HepG2 (cell line): ENCODE data around the gene CASP4. TPM values are rescaled to one million over a fixed set of nuclear protein-coding genes. Genes with fewer than 3 reads are reported as not detected.

Source experiments
- ATAC-seq: fragments of 200-7000 bp; cut with Tn5 transposase; 3 replicates; pipeline ENCODE4 v1.9.1; 2020; ENCODE audit warnings: mild to moderate bottlenecking, moderate library complexity
- BruUV-seq: library from RNA; stranded (reverse); fragments of 400-500 nt; replicated peaks from 2 replicates; lab custom pipeline; 2021; lab: Mats Ljungman, UMichigan
- CTCF ChIA-PET: fragments of 300-600 bp; formaldehyde crosslinking; extraction: SDS; loops from one replicate; lab custom pipeline; 2021; ENCODE audit warnings: low total read pairs, inconsistent platforms, low intra/inter-chr PET ratio; lab: Yijun Ruan, JAX
- POLR2A ChIA-PET: fragments of 350-600 bp; sonication (Branson Sonifier 250); formaldehyde crosslinking; loops from one replicate; lab custom pipeline; 2020; ENCODE audit warnings: antibody characterized with exemption, inconsistent platforms; lab: Yijun Ruan, JAX
- DNase-seq: peaks from one replicate; pipeline ENCODE4 v3.0.0-alpha.2; 2015; ENCODE audit warnings: low spot score
- FAIRE-seq: peaks from 3 replicates; lab custom pipeline; 2011; peaks lifted over from hg19 to GRCh38; lab: Jason Lieb, UNC
- H2AFZ ChIP-seq: one replicate; pipeline ENCODE4 v1.6.1; 2011; ENCODE audit warnings: low read length, inconsistent platforms
- H3K27ac ChIP-seq: fragments of 300-600 bp; 3 replicates; pipeline ENCODE4 v1.8.0; 2011; ENCODE audit warnings: mixed run types, mild to moderate bottlenecking, mixed read lengths, low read length, inconsistent platforms; ENCODE audit not compliant: insufficient read depth; ENCODE audit errors: extremely low read length
- H3K27me3 ChIP-seq, 2 experiments: fragments of 200-600 bp in 1 of 2; 2 replicates in 1 of 2; 3 replicates in 1 of 2; pipeline versions ENCODE4 v1.6.0 to v1.8.0; 2011; ENCODE audit warnings: low read length in 2 of 2, mild to moderate bottlenecking in 2 of 2, moderate library complexity in 2 of 2, inconsistent platforms in 1 of 2; ENCODE audit not compliant: insufficient read depth in 2 of 2, control insufficient read depth in 1 of 2
- H3K36me3 ChIP-seq, 2 experiments: fragments of 200-600 bp in 1 of 2; replicated peaks in 1 of 2; 2 replicates in 1 of 2; 3 replicates in 1 of 2; pipeline versions ENCODE4 v1.5.1 to v1.8.0; 2011; ENCODE audit warnings: low read length in 2 of 2, inconsistent platforms in 1 of 2; ENCODE audit not compliant: insufficient read depth in 2 of 2, control insufficient read depth in 1 of 2
- H3K4me1 ChIP-seq: 2 replicates; pipeline ENCODE4 v1.5.1; 2012; ENCODE audit warnings: low read length, inconsistent platforms; ENCODE audit not compliant: insufficient read depth
- H3K4me2 ChIP-seq: 2 replicates; pipeline ENCODE4 v1.6.0; 2011; ENCODE audit warnings: low read depth, low read length, inconsistent platforms
- H3K4me3 ChIP-seq, 3 experiments: fragments of 200-600 bp in 1 of 3; sonication (generic), shearing (Covaris generic) in 1 of 3; replicated peaks in 1 of 3; 2 replicates each; pipeline ENCODE4 v1.5.1; 2011 to 2016; ENCODE audit warnings: low read length in 3 of 3, inconsistent platforms in 2 of 3, low read depth in 2 of 3, mild to moderate bottlenecking in 2 of 3, control low read depth in 1 of 3, mixed read lengths in 1 of 3; ENCODE audit not compliant: insufficient read depth in 1 of 3
- H3K79me2 ChIP-seq: one replicate; pipeline ENCODE4 v1.6.1; 2011; ENCODE audit warnings: low read length, inconsistent platforms; ENCODE audit not compliant: insufficient read depth
- H3K9ac ChIP-seq: 2 replicates; pipeline ENCODE4 v1.6.0; 2011; ENCODE audit warnings: mild to moderate bottlenecking, low read depth, low read length, inconsistent platforms; ENCODE audit not compliant: insufficient read depth
- H3K9me3 ChIP-seq: 2 replicates; pipeline ENCODE4 v1.5.1; 2012; ENCODE audit warnings: mild to moderate bottlenecking, low read length
- H4K20me1 ChIP-seq: 2 replicates; pipeline ENCODE4 v1.6.0; 2011; ENCODE audit warnings: inconsistent platforms, mild to moderate bottlenecking, low read length, moderate library complexity; ENCODE audit not compliant: insufficient read depth
- ATF7 ChIP-seq, 2 experiments: fragments of 450-650 bp in 1 of 2; sonication (generic) in 1 of 2; formaldehyde crosslinking in 1 of 2; IDR thresholded peaks; 2 replicates each; pipeline versions ENCODE4 v1.4.0 to v1.6.1; 2016 to 2020; ENCODE audit warnings: antibody characterized with exemption in 1 of 2, mild to moderate bottlenecking in 1 of 2, missing genetic modification reagents in 1 of 2
- CEBPB ChIP-seq: IDR thresholded peaks from 2 replicates; pipeline ENCODE4 v1.6.1; 2011; ENCODE audit warnings: low read depth, low read length, improper control_type of control experiment, borderline replicate concordance
- CEBPG ChIP-seq: IDR thresholded peaks from 2 replicates; pipeline ENCODE4 v1.6.1; 2016
- DMTF1 ChIP-seq: sonication (generic); formaldehyde crosslinking; IDR thresholded peaks from 2 replicates; pipeline ENCODE4 v1.4.0; 2020; ENCODE audit warnings: mild to moderate bottlenecking, missing genetic modification reagents
- FOXA3 ChIP-seq: IDR thresholded peaks from 2 replicates; pipeline ENCODE4 v1.6.1; 2016; ENCODE audit warnings: missing genetic modification reagents, missing compliant biosample characterization
- FOXK2 ChIP-seq: fragments of 450-650 bp; IDR thresholded peaks from 2 replicates; pipeline ENCODE4 v1.6.1; 2016
- FOXP1 ChIP-seq, 2 experiments: fragments of 450-650 bp in 1 of 2; IDR thresholded peaks; 2 replicates each; pipeline ENCODE4 v1.6.1; 2017 to 2018; ENCODE audit warnings: antibody characterized with exemption in 1 of 2
- FOXP4 ChIP-seq: sonication (generic); formaldehyde crosslinking; IDR thresholded peaks from 2 replicates; pipeline ENCODE4 v1.4.0; 2020; ENCODE audit warnings: missing genetic modification reagents
- KDM5A ChIP-seq: fragments of 200-600 bp; sonication (generic); IDR thresholded peaks from 2 replicates; pipeline ENCODE4 v1.7.0; 2018; ENCODE audit warnings: antibody characterized with exemption, mild to moderate bottlenecking, low read length, borderline replicate concordance
- KLF12 ChIP-seq: sonication (generic); formaldehyde crosslinking; IDR thresholded peaks from 2 replicates; pipeline ENCODE4 v1.4.0; 2020; ENCODE audit warnings: missing genetic modification reagents, borderline replicate concordance
- KMT2B ChIP-seq: IDR thresholded peaks from 2 replicates; pipeline ENCODE4 v1.6.1; 2016; ENCODE audit warnings: missing genetic modification reagents, missing compliant biosample characterization
- MBD4 ChIP-seq: IDR thresholded peaks from 2 replicates; pipeline ENCODE4 v1.6.1; 2012; ENCODE audit warnings: low read length, inconsistent platforms, borderline replicate concordance
- PLSCR1 ChIP-seq: sonication (generic); formaldehyde crosslinking; IDR thresholded peaks from 2 replicates; pipeline ENCODE4 v1.5.0; 2020; ENCODE audit warnings: missing genetic modification reagents, mild to moderate bottlenecking, borderline replicate concordance
- SSRP1 ChIP-seq: IDR thresholded peaks from 2 replicates; pipeline ENCODE4 v1.6.1; 2016; ENCODE audit warnings: control low read depth
- TBX3 ChIP-seq: fragments of 450-650 bp; IDR thresholded peaks from 2 replicates; pipeline ENCODE4 v1.6.1; 2017; ENCODE audit warnings: antibody characterized with exemption, mild to moderate bottlenecking, inconsistent platforms, borderline replicate concordance
- ZBTB1 ChIP-seq: sonication (generic); formaldehyde crosslinking; IDR thresholded peaks from 2 replicates; pipeline ENCODE4 v1.4.0; 2020; ENCODE audit warnings: missing genetic modification reagents, borderline replicate concordance
- ZFP1 ChIP-seq: IDR thresholded peaks from 2 replicates; pipeline ENCODE4 v1.6.1; 2016
- ZNF230 ChIP-seq: sonication (generic); formaldehyde crosslinking; IDR thresholded peaks from 2 replicates; pipeline ENCODE4 v1.4.0; 2020; ENCODE audit warnings: mild to moderate bottlenecking, missing genetic modification reagents
- ZNF510 ChIP-seq: sonication (generic); formaldehyde crosslinking; IDR thresholded peaks from 2 replicates; pipeline ENCODE4 v1.4.0; 2020; ENCODE audit warnings: low read depth, mild to moderate bottlenecking, missing genetic modification reagents
- ZNF672 ChIP-seq: sonication (generic); formaldehyde crosslinking; IDR thresholded peaks from 2 replicates; pipeline ENCODE4 v1.8.1; 2022; ENCODE audit warnings: missing genetic modification reagents
- ZSCAN29 ChIP-seq: sonication (generic); formaldehyde crosslinking; conservative IDR thresholded peaks from 2 replicates; pipeline ENCODE4 v1.4.0; 2020; ENCODE audit warnings: mild to moderate bottlenecking, missing genetic modification reagents
- WGBS: methylation state at CpG from one replicate; pipeline ENCODE4 v1.1.6; 2017; ENCODE audit warnings: low lambda C conversion rate; 5-methylcytosine and 5-hydroxymethylcytosine counted together
- in situ Hi-C: cut with HindIII; loops from 2 replicates; pipeline ENCODE4 v1.10.0; 2017; ENCODE audit warnings: low pct_unique_long_range_greater_than_20kb; ENCODE audit not compliant: extremely low pct_ligation_motif_present
- intact Hi-C: fragments of 100-400 bp; cut with micrococcal nuclease; formaldehyde crosslinking; loops from one replicate; pipeline ENCODE4 v1.10.0; 2022; ENCODE audit not compliant: unreplicated experiment
- polyA plus RNA-seq, 8 experiments: library from polyadenylated mRNA; depleted of rRNA in 3 of 8; stranded (reverse) in 7 of 8; unstranded in 1 of 8; fragments of >200 nt; fragmentation: Illumina TruSeq in 4 of 8; extraction: Trizol in 4 of 8; gene quantifications; 2 replicates each; pipeline versions ENCODE4 v1.2.1 to v1.2.3, GENCODE V29; 2011 to 2016; ENCODE audit warnings: low read depth in 4 of 8, missing spikeins in 1 of 8, mixed read lengths in 1 of 8; ENCODE audit not compliant: insufficient read depth in 1 of 8
- total RNA-seq, 5 experiments: library from RNA; depleted of rRNA; stranded (reverse); fragments of >200 nt; fragmentation: Illumina TruSeq; extraction: Trizol; gene quantifications; 2 replicates each; pipeline ENCODE4 v1.2.3, GENCODE V29; 2016; ENCODE audit warnings: low read depth in 1 of 5
- TF ChIP-seq, protein P1 (sequence below): sonication (generic); formaldehyde crosslinking; IDR thresholded peaks from 2 replicates; pipeline ENCODE4 v1.4.0; 2020; ENCODE audit warnings: missing genetic modification reagents

Gene CASP4
- total and polyA plus RNA-seq, 2 of the 13 experiments (the other 11 are each of a cell fraction or from before 2014, with no cell fraction given), result 56.4 to 69.8 TPM

- BruUV-seq, result no TSS peak
- no peak for TF ChIP-seq ZBTB1 (CRISPR knock-in tag)
- TF ChIP-seq KDM5A, result no peak
- TF ChIP-seq ZNF230, result no peak
- TF ChIP-seq KLF12 (CRISPR knock-in tag), result no peak
- TF ChIP-seq DMTF1, result no peak
- TF ChIP-seq, protein P1, sequence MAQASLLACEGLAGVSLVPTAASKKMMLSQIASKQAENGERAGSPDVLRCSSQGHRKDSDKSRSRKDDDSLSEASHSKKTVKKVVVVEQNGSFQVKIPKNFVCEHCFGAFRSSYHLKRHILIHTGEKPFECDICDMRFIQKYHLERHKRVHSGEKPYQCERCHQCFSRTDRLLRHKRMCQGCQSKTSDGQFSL, result no peak
- peak; percentile 45; the same call in 1 of the 2 replicates for TF ChIP-seq CEBPG (CRISPR knock-in tag)
- TF ChIP-seq SSRP1 (CRISPR knock-in tag), result no peak
- TF ChIP-seq ZNF510 (CRISPR knock-in tag), result no peak
- TF ChIP-seq CEBPB, result peak; percentile 80; the same call in 1 of the 2 replicates
- no peak for TF ChIP-seq KMT2B (CRISPR knock-in tag)
- TF ChIP-seq FOXP1 (IDR thresholded peaks at IDR 0.05), result no peak
- TF ChIP-seq FOXP1 (CRISPR knock-in tag; IDR thresholded peaks at IDR 0.05), result peak; percentile 60; the same call in 1 of the 2 replicates
- no peak for TF ChIP-seq ZSCAN29 (CRISPR knock-in tag)
- TF ChIP-seq MBD4, result no peak
- 0 out of 2 replicates have a peak, but pooled peaks have one; percentile 11 for TF ChIP-seq FOXP4 (CRISPR knock-in tag)
- TF ChIP-seq ATF7 (IDR thresholded peaks at IDR 0.05), result peak; percentile 53; the same call in 1 of the 2 replicates
- no peak for TF ChIP-seq ATF7 (CRISPR knock-in tag; IDR thresholded peaks at IDR 0.05)
- TF ChIP-seq FOXA3, result 0 out of 2 replicates have a peak, but pooled peaks have one; percentile 12
- no peak for TF ChIP-seq ZFP1
- no peak for TF ChIP-seq PLSCR1 (CRISPR knock-in tag)
- TF ChIP-seq TBX3, result peak; percentile 59; the same call in 1 of the 2 replicates
- no peak for TF ChIP-seq ZNF672 (CRISPR knock-in tag)
- TF ChIP-seq FOXK2, result no peak
These were observed 24.8 kb downstream of the CASP4 start for GRCh38 chr11:104943561-104943960.

More at GRCh38 chr11:104943561-104943960, 24.8 kb downstream of the CASP4 start:
- no peak overlapping the region for H3K4me3 ChIP-seq
- FAIRE-seq, result no peak
- no peaks in the 10 kb centered on the region for H3K79me2 ChIP-seq
- intact Hi-C loops (loop anchor here (10.0 kb wide), 1 partner anchor 371 kb away; no protein-coding TSS in a partner anchor), in situ Hi-C loops (no loop called here)
- H3K4me1 ChIP-seq, result peaks cover 15% of the 10 kb centered on the region
- peak; percentile 71 for ATAC-seq
- no peaks in the 10 kb centered on the region for H3K27me3 ChIP-seq
- peak; percentile 12 for DNase-seq
- WGBS, result 28% methylated on average over 2 of the region's 2 CpGs
- no peak overlapping the region for H3K9ac ChIP-seq
- no peaks in the 10 kb centered on the region for H3K9me3 ChIP-seq
- H3K36me3 ChIP-seq, result peaks cover 1 to 11% of the 10 kb centered on the region in 2 experiments; a peak in 2 of 5 replicates
- H3K27ac ChIP-seq, result no peak overlapping the region
- no peak overlapping the region for H2AFZ ChIP-seq
- H3K4me2 ChIP-seq, result no peak overlapping the region
- no peaks in the 10 kb centered on the region for H4K20me1 ChIP-seq
- ChIA-PET POLR2A (interaction anchor here (1.1 kb wide), 1 partner anchor 26 kb away, joined by 4 read pairs; no protein-coding TSS in a partner anchor), CTCF (no interaction called here)
